ENCODE data around the gene VENTX. TPM values are rescaled to one million over a fixed set of nuclear protein-coding genes. Genes with fewer than 3 reads are reported as not detected.

Gene VENTX
- total RNA-seq, 1 experiment from 2014 or later: 28.0 TPM

DNA sequence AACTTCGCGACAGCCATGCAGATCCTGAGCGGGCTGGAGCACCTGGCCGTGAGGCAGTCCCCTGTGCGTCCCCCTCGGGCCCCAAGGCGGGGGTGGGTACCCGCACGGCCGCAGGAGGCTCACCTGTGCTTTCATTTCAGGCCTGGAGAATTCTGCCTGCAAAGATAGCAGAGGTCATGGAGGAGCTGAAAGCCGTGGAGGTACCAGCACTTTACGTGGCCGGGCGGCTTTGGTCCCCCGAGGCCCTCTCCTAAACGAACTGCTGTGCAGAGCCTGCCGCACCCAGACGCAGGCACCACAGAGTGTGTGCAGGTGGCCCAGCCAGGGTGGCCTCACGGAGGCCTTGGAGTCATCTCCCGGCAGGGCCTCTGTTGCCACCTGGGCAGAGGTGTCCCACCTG is 18.8 kb upstream of the VENTX start:
- H3K9me3 Mint-ChIP-seq: no peaks in the 10 kb centered on the region
- H3K4me1 Mint-ChIP-seq: peaks cover 10% of the 10 kb centered on the region
- DNase-seq (ENCODE audit: low spot score) (no peak), ATAC-seq (no peak)
- no peak overlapping the region for H3K27ac Mint-ChIP-seq
- peaks cover 8% of the 10 kb centered on the region; the same call in 1 of the 2 replicates for H3K36me3 Mint-ChIP-seq
- ChIA-PET POLR2A (no interaction called here), CTCF (interaction anchor here (1.1 to 1.6 kb wide), 5 partner anchors 15 to 280 kb away, joined by 3 to 7 read pairs (median 4); no protein-coding TSS in a partner anchor)
- TF ChIP-seq, protein P1, sequence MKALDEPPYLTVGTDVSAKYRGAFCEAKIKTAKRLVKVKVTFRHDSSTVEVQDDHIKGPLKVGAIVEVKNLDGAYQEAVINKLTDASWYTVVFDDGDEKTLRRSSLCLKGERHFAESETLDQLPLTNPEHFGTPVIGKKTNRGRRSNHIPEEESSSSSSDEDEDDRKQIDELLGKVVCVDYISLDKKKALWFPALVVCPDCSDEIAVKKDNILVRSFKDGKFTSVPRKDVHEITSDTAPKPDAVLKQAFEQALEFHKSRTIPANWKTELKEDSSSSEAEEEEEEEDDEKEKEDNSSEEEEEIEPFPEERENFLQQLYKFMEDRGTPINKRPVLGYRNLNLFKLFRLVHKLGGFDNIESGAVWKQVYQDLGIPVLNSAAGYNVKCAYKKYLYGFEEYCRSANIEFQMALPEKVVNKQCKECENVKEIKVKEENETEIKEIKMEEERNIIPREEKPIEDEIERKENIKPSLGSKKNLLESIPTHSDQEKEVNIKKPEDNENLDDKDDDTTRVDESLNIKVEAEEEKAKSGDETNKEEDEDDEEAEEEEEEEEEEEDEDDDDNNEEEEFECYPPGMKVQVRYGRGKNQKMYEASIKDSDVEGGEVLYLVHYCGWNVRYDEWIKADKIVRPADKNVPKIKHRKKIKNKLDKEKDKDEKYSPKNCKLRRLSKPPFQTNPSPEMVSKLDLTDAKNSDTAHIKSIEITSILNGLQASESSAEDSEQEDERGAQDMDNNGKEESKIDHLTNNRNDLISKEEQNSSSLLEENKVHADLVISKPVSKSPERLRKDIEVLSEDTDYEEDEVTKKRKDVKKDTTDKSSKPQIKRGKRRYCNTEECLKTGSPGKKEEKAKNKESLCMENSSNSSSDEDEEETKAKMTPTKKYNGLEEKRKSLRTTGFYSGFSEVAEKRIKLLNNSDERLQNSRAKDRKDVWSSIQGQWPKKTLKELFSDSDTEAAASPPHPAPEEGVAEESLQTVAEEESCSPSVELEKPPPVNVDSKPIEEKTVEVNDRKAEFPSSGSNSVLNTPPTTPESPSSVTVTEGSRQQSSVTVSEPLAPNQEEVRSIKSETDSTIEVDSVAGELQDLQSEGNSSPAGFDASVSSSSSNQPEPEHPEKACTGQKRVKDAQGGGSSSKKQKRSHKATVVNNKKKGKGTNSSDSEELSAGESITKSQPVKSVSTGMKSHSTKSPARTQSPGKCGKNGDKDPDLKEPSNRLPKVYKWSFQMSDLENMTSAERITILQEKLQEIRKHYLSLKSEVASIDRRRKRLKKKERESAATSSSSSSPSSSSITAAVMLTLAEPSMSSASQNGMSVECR (CRISPR knock-in tag; IDR thresholded peaks at IDR 0.05; ENCODE audit: borderline replicate concordance): no peak
- no peak for TF ChIP-seq RELA (CRISPR knock-in tag; IDR thresholded peaks at IDR 0.05; ENCODE audit: borderline replicate concordance)
- TF ChIP-seq, protein P2, sequence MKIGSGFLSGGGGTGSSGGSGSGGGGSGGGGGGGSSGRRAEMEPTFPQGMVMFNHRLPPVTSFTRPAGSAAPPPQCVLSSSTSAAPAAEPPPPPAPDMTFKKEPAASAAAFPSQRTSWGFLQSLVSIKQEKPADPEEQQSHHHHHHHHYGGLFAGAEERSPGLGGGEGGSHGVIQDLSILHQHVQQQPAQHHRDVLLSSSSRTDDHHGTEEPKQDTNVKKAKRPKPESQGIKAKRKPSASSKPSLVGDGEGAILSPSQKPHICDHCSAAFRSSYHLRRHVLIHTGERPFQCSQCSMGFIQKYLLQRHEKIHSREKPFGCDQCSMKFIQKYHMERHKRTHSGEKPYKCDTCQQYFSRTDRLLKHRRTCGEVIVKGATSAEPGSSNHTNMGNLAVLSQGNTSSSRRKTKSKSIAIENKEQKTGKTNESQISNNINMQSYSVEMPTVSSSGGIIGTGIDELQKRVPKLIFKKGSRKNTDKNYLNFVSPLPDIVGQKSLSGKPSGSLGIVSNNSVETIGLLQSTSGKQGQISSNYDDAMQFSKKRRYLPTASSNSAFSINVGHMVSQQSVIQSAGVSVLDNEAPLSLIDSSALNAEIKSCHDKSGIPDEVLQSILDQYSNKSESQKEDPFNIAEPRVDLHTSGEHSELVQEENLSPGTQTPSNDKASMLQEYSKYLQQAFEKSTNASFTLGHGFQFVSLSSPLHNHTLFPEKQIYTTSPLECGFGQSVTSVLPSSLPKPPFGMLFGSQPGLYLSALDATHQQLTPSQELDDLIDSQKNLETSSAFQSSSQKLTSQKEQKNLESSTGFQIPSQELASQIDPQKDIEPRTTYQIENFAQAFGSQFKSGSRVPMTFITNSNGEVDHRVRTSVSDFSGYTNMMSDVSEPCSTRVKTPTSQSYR (CRISPR knock-in tag; IDR thresholded peaks at IDR 0.05): no peak
- TF ChIP-seq, protein P3, sequence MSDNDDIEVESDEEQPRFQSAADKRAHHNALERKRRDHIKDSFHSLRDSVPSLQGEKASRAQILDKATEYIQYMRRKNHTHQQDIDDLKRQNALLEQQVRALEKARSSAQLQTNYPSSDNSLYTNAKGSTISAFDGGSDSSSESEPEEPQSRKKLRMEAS (CRISPR knock-in tag; IDR thresholded peaks at IDR 0.05): no peak
- TF ChIP-seq, protein P4, sequence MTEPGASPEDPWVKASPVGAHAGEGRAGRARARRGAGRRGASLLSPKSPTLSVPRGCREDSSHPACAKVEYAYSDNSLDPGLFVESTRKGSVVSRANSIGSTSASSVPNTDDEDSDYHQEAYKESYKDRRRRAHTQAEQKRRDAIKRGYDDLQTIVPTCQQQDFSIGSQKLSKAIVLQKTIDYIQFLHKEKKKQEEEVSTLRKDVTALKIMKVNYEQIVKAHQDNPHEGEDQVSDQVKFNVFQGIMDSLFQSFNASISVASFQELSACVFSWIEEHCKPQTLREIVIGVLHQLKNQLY (CRISPR knock-in tag; IDR thresholded peaks at IDR 0.05): no peak
- TF ChIP-seq, protein P5, sequence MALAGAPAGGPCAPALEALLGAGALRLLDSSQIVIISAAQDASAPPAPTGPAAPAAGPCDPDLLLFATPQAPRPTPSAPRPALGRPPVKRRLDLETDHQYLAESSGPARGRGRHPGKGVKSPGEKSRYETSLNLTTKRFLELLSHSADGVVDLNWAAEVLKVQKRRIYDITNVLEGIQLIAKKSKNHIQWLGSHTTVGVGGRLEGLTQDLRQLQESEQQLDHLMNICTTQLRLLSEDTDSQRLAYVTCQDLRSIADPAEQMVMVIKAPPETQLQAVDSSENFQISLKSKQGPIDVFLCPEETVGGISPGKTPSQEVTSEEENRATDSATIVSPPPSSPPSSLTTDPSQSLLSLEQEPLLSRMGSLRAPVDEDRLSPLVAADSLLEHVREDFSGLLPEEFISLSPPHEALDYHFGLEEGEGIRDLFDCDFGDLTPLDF (CRISPR knock-in tag; IDR thresholded peaks at IDR 0.05): no peak
- TF ChIP-seq, protein P6, sequence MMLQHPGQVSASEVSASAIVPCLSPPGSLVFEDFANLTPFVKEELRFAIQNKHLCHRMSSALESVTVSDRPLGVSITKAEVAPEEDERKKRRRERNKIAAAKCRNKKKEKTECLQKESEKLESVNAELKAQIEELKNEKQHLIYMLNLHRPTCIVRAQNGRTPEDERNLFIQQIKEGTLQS (CRISPR knock-in tag; conservative IDR thresholded peaks at IDR 0.05): no peak
- TF ChIP-seq GABPB1 (CRISPR knock-in tag; IDR thresholded peaks at IDR 0.05): no peak
- no peak for TF ChIP-seq KAT7 (CRISPR knock-in tag; IDR thresholded peaks at IDR 0.05; ENCODE audit: borderline replicate concordance)
- no peak for TF ChIP-seq SP1 (CRISPR knock-in tag; conservative IDR thresholded peaks at IDR 0.05)
- TF ChIP-seq JUN (CRISPR knock-in tag; IDR thresholded peaks at IDR 0.05): no peak
- TF ChIP-seq CREB1 (CRISPR knock-in tag; IDR thresholded peaks at IDR 0.05): no peak
- TF ChIP-seq SMAD3 (CRISPR knock-in tag; IDR thresholded peaks at IDR 0.05; ENCODE audit: borderline replicate concordance): no peak
- TF ChIP-seq, protein P7, sequence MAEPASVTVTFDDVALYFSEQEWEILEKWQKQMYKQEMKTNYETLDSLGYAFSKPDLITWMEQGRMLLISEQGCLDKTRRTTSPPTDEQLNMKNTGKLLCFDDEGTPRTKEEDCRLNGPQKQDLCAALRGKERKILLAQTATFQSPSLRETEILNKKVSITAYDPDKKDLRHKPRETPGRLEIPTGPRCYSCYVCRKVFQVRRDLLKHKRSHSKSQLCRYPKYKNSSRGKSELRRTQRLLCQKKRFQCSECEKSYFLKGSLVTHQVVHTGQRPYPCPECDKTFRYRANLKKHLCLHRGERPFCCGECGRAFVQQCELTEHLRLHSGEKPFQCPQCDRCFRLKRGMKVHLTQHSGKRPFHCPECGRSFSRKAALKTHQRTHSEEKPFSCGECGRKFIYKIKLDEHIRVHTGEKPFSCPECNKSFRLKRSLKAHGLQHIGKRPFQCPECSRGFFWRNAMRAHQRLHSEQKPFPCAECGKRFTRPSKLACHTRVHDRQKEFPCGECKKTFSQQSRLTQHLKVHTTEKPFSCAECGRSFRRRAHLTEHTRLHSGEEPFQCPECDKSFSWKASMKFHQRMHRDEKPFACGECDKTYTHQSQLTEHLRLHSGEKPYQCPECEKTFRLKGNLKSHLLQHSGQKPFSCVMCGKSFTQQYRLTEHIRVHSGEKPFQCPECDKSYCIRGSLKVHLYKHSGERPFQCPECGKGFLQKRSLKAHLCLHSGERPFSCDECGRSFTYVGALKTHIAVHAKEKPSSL (CRISPR knock-in tag; conservative IDR thresholded peaks at IDR 0.05): no peak
- TF ChIP-seq, protein P8, sequence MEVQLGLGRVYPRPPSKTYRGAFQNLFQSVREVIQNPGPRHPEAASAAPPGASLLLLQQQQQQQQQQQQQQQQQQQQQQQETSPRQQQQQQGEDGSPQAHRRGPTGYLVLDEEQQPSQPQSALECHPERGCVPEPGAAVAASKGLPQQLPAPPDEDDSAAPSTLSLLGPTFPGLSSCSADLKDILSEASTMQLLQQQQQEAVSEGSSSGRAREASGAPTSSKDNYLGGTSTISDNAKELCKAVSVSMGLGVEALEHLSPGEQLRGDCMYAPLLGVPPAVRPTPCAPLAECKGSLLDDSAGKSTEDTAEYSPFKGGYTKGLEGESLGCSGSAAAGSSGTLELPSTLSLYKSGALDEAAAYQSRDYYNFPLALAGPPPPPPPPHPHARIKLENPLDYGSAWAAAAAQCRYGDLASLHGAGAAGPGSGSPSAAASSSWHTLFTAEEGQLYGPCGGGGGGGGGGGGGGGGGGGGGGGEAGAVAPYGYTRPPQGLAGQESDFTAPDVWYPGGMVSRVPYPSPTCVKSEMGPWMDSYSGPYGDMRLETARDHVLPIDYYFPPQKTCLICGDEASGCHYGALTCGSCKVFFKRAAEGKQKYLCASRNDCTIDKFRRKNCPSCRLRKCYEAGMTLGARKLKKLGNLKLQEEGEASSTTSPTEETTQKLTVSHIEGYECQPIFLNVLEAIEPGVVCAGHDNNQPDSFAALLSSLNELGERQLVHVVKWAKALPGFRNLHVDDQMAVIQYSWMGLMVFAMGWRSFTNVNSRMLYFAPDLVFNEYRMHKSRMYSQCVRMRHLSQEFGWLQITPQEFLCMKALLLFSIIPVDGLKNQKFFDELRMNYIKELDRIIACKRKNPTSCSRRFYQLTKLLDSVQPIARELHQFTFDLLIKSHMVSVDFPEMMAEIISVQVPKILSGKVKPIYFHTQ (CRISPR knock-in tag; IDR thresholded peaks at IDR 0.05): no peak
- TF ChIP-seq, protein P9, sequence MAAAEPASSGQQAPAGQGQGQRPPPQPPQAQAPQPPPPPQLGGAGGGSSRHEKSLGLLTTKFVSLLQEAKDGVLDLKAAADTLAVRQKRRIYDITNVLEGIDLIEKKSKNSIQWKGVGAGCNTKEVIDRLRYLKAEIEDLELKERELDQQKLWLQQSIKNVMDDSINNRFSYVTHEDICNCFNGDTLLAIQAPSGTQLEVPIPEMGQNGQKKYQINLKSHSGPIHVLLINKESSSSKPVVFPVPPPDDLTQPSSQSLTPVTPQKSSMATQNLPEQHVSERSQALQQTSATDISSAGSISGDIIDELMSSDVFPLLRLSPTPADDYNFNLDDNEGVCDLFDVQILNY (CRISPR knock-in tag; IDR thresholded peaks at IDR 0.05): no peak
- TF ChIP-seq NFYB (CRISPR knock-in tag; conservative IDR thresholded peaks at IDR 0.05; ENCODE audit: low read depth): no peak
- H3K4me3 Mint-ChIP-seq: no peak overlapping the region
- no peaks in the 10 kb centered on the region for H3K27me3 Mint-ChIP-seq (ENCODE audit: low read depth)
